Measurements from ENCODE around the gene MYL7.

DNA sequence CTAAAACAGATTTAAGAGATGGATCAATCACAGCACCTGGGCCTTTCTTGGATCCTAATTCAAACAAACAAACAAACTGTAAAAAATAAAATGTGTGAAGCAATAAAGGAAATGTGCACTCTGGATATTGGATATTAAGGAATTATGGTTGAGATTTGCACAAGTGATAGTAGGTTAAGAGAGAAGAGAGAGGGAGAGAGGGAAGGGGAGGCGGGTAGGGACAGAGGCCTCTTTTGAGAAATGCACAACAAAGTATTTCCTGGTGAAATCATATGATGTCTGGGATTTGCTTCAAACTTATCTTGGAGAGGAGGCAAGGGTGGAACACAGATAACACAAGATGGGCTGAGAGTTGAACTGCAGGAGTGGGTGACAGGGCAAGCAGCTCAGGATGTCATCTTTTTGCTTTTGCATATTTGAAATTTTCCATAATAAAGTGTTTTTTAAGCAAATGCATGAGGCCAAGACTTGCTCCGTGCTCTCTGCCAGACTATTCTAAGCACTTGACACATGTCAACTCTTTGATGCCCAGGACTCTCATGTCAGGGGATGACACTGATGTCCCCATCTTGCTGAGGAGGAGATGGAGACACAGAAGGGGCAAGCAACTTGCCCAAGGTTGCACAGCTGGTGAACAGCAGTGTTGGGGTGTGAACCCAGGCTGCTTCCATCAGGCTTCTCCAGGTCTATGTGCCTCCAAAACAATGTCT, 46.1 kb downstream of the MYL7 start:
- TF ChIP-seq, protein P1, sequence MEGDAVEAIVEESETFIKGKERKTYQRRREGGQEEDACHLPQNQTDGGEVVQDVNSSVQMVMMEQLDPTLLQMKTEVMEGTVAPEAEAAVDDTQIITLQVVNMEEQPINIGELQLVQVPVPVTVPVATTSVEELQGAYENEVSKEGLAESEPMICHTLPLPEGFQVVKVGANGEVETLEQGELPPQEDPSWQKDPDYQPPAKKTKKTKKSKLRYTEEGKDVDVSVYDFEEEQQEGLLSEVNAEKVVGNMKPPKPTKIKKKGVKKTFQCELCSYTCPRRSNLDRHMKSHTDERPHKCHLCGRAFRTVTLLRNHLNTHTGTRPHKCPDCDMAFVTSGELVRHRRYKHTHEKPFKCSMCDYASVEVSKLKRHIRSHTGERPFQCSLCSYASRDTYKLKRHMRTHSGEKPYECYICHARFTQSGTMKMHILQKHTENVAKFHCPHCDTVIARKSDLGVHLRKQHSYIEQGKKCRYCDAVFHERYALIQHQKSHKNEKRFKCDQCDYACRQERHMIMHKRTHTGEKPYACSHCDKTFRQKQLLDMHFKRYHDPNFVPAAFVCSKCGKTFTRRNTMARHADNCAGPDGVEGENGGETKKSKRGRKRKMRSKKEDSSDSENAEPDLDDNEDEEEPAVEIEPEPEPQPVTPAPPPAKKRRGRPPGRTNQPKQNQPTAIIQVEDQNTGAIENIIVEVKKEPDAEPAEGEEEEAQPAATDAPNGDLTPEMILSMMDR (IDR thresholded peaks at IDR 0.05), result no peak
- TF ChIP-seq POLR2AphosphoS5 (IDR thresholded peaks at IDR 0.05) (no peak), POLR2A (IDR thresholded peaks at IDR 0.05) (no peak)
